ENCODE data around the gene GYG1. TPM values are rescaled to one million over a fixed set of nuclear protein-coding genes. Genes with fewer than 3 reads are reported as not detected.
"Not testable (repeated sequence)": the region's sequence is repeated elsewhere in the genome, so short reads cannot be mapped to it uniquely, and the experiment has no call there.

The GYG1 gene
- total and polyA plus RNA-seq, 2 experiments from 2014 or later: 11.2 to 47.8 TPM

DNA sequence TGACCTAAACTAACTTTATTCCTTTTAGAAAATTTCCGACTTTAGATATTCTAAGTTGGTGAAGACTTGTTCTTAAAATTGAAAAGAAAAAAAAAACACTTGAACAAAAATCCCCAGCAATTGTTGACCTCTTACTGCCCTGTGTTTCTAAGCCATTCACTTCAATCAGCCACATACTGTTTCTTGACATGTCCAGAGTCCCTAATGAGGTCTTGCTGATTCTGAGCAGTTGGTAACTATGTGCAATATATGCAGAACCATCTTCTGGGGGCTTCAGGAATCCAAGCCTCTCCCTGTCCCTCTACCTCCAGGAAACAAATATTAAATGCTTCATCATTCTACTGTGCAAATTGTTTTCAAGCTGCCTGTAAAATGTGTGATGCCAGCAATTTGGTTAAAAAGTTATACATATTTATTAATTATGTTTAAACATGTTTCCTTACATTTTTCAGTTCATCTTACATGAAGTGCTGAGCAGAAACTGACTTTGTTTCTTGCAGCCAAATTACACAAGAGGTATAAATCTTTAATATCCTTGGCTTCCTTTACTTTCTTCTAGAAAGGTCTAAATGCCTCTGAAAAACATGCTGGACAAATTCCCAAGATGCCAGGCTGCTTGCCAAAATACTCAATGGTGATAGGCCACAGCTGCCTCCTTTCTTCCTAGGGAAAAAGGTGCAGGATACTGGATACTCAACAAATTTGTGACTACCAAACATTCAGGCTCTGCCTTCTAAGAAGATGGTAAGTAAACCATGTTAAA is 19.8 kb upstream of the GYG1 start:
- no peaks in the 10 kb centered on the region for H3K27me3 ChIP-seq

DNA sequence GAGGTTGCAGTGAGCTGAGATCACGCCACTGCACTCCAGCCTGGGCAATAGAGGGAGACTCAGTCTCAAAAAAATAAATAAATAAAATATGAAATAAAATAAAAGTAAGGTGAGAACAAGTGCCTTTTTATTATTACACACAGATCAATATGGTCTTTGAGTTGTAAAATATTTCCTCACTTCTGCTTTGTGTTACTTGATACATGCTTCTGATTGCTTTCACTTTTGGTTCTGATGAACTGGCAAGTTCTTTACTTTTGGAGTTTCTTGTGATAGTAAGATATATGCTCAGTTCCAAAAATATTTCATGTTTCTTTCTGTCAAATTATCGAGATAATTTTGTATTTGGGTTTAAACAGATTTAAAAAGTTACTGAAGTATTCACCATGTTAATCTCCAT is 16.6 kb upstream of the GYG1 start:
- no peaks in the 10 kb centered on the region for H3K36me3 ChIP-seq
- no peaks in the 10 kb centered on the region for H3K9me3 ChIP-seq (ENCODE audit: low read depth)
- DNase-seq (ENCODE audit: low read depth in 1 of 2, low spot score in 1 of 2): peak in 1 of 2 donors; percentile 27
- H3K27me3 ChIP-seq: peaks cover under 1% of the 10 kb centered on the region
- TF ChIP-seq CTCF (IDR thresholded peaks at IDR 0.05; ENCODE audit: low read depth, low read length): no peak
- no peak overlapping the region for H3K27ac ChIP-seq
- no peak overlapping the region for H3K4me3 ChIP-seq
- H3K4me1 ChIP-seq (ENCODE audit: low read depth): no peaks in the 10 kb centered on the region

More for the DNA sequence above, 19.8 kb upstream of the GYG1 start:
- Histone ChIP-seq H3K36me3 (no peaks in the 10 kb centered on the region), H3K27ac (no peak overlapping the region), H3K9me3 (ENCODE audit: low read depth) (no peaks in the 10 kb centered on the region), H3K4me1 (ENCODE audit: low read depth) (no peaks in the 10 kb centered on the region), H3K4me3 (no peak overlapping the region)
- no peak for TF ChIP-seq CTCF (IDR thresholded peaks at IDR 0.05; ENCODE audit: low read depth, low read length)
- peak in 1 of 2 donors; percentile 88 for DNase-seq (ENCODE audit: low read depth in 1 of 2, low spot score in 1 of 2)

DNA sequence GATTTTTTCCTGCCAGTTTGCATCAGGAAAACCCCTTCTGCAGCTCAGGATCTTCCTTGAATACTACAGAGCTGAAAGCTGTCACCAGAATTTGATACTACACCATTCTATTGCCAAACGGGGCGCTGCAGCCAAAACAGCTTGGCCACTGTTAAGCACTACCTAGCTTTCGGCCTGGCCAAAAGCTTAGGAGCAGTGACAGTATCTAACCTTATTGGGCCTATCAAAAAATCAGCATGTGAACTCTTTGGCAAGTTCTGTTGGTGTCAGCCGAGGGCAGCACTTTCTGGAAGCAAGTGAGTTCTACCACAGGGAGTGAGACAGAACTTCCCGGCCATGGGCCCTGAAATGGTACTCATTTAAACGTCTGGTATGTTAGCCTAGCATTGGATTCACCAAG is 16.1 kb upstream of the GYG1 start:
- Histone ChIP-seq H3K4me3 (no peak overlapping the region), H3K27me3 (peaks cover 2% of the 10 kb centered on the region), H3K27ac (no peak overlapping the region), H3K4me1 (ENCODE audit: low read depth) (no peaks in the 10 kb centered on the region), H3K36me3 (no peaks in the 10 kb centered on the region), H3K9me3 (ENCODE audit: low read depth) (no peaks in the 10 kb centered on the region)
- peak in 1 of 2 donors; percentile 33 for DNase-seq (ENCODE audit: low read depth in 1 of 2, low spot score in 1 of 2)
- peak; percentile 10 for TF ChIP-seq CTCF (IDR thresholded peaks at IDR 0.05; ENCODE audit: low read depth, low read length)

DNA sequence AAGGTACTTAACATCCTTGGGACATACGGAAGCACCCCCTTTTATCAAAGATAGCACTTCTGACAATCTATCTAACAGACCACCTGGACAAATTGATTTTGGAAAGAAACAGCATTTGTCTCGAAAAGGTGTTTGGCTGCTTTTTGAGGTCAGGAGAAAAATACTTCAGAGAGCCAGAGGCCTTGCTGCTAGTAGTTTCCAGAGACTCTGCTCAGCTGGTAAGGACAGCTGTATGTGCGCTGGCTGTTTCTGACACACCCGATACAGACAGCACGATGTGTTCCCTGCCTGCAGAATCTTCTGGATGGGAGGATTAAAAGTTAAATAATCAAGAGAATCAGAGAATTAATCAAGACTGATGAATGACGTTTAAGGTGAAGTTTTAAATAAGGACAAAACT is 15.6 kb upstream of the GYG1 start:
- no peak for DNase-seq (ENCODE audit: low read depth in 1 of 2, low spot score in 1 of 2)
- TF ChIP-seq CTCF (IDR thresholded peaks at IDR 0.05; ENCODE audit: low read depth, low read length): no peak

GRCh38 chr3:148981273-148981672 is 10.1 kb upstream of the GYG1 start:
- Histone ChIP-seq H3K4me1 (ENCODE audit: low read depth) (no peaks in the 10 kb centered on the region), H3K4me3 (no peak overlapping the region), H3K27ac (no peak overlapping the region), H3K27me3 (peaks cover 8% of the 10 kb centered on the region), H3K36me3 (no peaks in the 10 kb centered on the region), H3K9me3 (ENCODE audit: low read depth) (no peaks in the 10 kb centered on the region)
- no peak for DNase-seq (ENCODE audit: low read depth in 1 of 2, low spot score in 1 of 2)
- TF ChIP-seq CTCF (IDR thresholded peaks at IDR 0.05; ENCODE audit: low read depth, low read length): no peak

More for the DNA sequence above, 15.6 kb upstream of the GYG1 start:
- Histone ChIP-seq H3K4me1 (ENCODE audit: low read depth) (no peaks in the 10 kb centered on the region), H3K27me3 (peaks cover 2% of the 10 kb centered on the region), H3K27ac (no peak overlapping the region), H3K36me3 (no peaks in the 10 kb centered on the region), H3K4me3 (no peak overlapping the region), H3K9me3 (ENCODE audit: low read depth) (no peaks in the 10 kb centered on the region)

DNA sequence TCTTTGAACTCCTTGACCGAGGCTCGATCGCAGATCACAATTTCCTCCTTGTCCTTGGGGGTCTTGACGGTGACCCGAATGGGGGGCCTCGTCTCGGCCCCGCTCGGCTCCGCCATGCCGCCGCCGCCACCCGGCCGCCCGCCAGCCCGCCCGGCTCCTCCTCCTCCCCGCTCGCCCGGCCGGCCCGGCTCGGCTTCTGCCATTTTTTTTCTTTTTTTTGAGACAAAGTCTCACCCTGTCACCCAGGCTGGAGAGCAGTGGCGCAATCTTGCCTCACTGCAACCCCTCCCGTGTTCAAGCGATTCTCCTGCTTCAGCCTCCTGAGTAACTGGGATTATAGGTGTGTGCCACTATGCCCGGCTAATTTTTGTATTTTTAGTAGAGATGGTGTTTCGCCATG is 3.8 kb upstream of the GYG1 start:
- H3K27ac ChIP-seq; H3K4me3 ChIP-seq; DNase-seq (ENCODE audit: low read depth in 1 of 2, low spot score in 1 of 2); H3K36me3 ChIP-seq; H3K4me1 ChIP-seq (ENCODE audit: low read depth); H3K9me3 ChIP-seq (ENCODE audit: low read depth): not testable (repeated sequence)
- peaks cover 11% of the 10 kb centered on the region for H3K27me3 ChIP-seq

Measured in cardiac muscle cell (in vitro differentiated cells and primary cell).